HG02852 (cell line): ENCODE results near the gene AADACL2.
"Not testable (repeated sequence)": the region's sequence is repeated elsewhere in the genome, so short reads cannot be mapped to it uniquely, and the experiment has no call there.

Experiments used
- ATAC-seq: cut with Tn5 transposase; IDR thresholded peaks from one replicate; pipeline ENCODE4 v1.9.1; 2021; ENCODE audit warnings: mild to moderate bottlenecking, moderate library complexity; ENCODE audit not compliant: unreplicated experiment

AADACL2 gene

GRCh38 chr3:151765685-151766084, 32.0 kb downstream of the AADACL2 start:
- no peak for ATAC-seq

- ATAC-seq = no peak
Measured at GRCh38 chr3:151766454-151766853, 32.7 kb downstream of the AADACL2 start.

GRCh38 chr3:151768393-151768930, 34.7 kb downstream of the AADACL2 start:
- no peak for ATAC-seq

GRCh38 chr3:151769175-151769574, 35.4 kb downstream of the AADACL2 start:
- no peak for ATAC-seq

GRCh38 chr3:151770956-151771355, 37.2 kb downstream of the AADACL2 start:
- no peak for ATAC-seq

- no peak for ATAC-seq
Measured at GRCh38 chr3:151772825-151773480, 39.2 kb downstream of the AADACL2 start.

- ATAC-seq = no peak
Measured at GRCh38 chr3:151774235-151774634, 40.5 kb downstream of the AADACL2 start.

GRCh38 chr3:151774910-151775309, 41.2 kb downstream of the AADACL2 start:
- no peak for ATAC-seq

- no peak for ATAC-seq
Measured at GRCh38 chr3:151775314-151776258, 41.9 kb downstream of the AADACL2 start.

GRCh38 chr3:151776259-151776740, 42.6 kb downstream of the AADACL2 start:
- no peak for ATAC-seq

- no peak for ATAC-seq
Measured at GRCh38 chr3:151777880-151778279, 44.2 kb downstream of the AADACL2 start.

- no peak for ATAC-seq
Measured at GRCh38 chr3:151787626-151788025, 53.9 kb downstream of the AADACL2 start.

GRCh38 chr3:151788401-151788800, 54.7 kb downstream of the AADACL2 start:
- no peak for ATAC-seq

- no peak for ATAC-seq
Measured at GRCh38 chr3:151789853-151790463, 56.2 kb downstream of the AADACL2 start.

GRCh38 chr3:151790763-151791162, 57.0 kb downstream of the AADACL2 start:
- not testable (repeated sequence) for ATAC-seq

GRCh38 chr3:151792411-151792810, 58.7 kb downstream of the AADACL2 start:
- no peak for ATAC-seq

GRCh38 chr3:151793636-151794035, 59.9 kb downstream of the AADACL2 start:
- no peak for ATAC-seq

- no peak for ATAC-seq
Measured at GRCh38 chr3:151794080-151794479, 60.4 kb downstream of the AADACL2 start.

- ATAC-seq = no peak
Measured at GRCh38 chr3:151795276-151795675, 61.5 kb downstream of the AADACL2 start.

GRCh38 chr3:151796105-151796680, 62.5 kb downstream of the AADACL2 start:
- ATAC-seq = no peak

- no peak for ATAC-seq
Measured at GRCh38 chr3:151798466-151798865, 64.7 kb downstream of the AADACL2 start.
